Measurements from ENCODE around the gene CARTPT. TPM values are rescaled to one million over a fixed set of nuclear protein-coding genes. Genes with fewer than 3 reads are reported as not detected.

Gene CARTPT
- total and polyA plus RNA-seq, 2 donors from 2014 or later, result not detected

GRCh38 chr5:71743155-71743554 lies 24.1 kb downstream of the CARTPT start:
- DNase-seq (peak in 1 of 5 donors; percentile 42), FAIRE-seq (no peak)
- Histone ChIP-seq H3K36me3 (ENCODE audit: control insufficient read depth in 2 of 3, insufficient read depth in 3 of 3, low read length in 3 of 3) (no peaks in the 10 kb centered on the region), H3K9me3 (ENCODE audit: control insufficient read depth in 2 of 3, insufficient read depth in 1 of 3, low read length in 3 of 3) (no peaks in the 10 kb centered on the region), H3K4me3 (ENCODE audit: low read length in 3 of 3) (no peak overlapping the region), H3K27me3 (ENCODE audit: control insufficient read depth, insufficient read depth, low read length) (no peaks in the 10 kb centered on the region), H3K4me1 (ENCODE audit: control insufficient read depth in 2 of 3, insufficient read depth in 2 of 3, low read depth in 1 of 3, low read length in 3 of 3) (peaks cover 0 to 5% (median 5%) of the 10 kb centered on the region in 3 donors), H3K9ac (ENCODE audit: low read length in 3 of 3) (no peak overlapping the region), H3K27ac (ENCODE audit: low read depth in 2 of 2, low read length in 2 of 2) (no peak overlapping the region)
- intact Hi-C loops (cut with DNase I), result no loop called here
- no peak for TF ChIP-seq CTCF (IDR thresholded peaks at IDR 0.05; ENCODE audit: borderline replicate concordance, extremely low read depth, insufficient read depth)

- intact Hi-C loops (cut with DNase I), result no loop called here
- H3K9me3 ChIP-seq (ENCODE audit: control insufficient read depth in 2 of 3, insufficient read depth in 1 of 3, low read length in 3 of 3), result no peaks in the 10 kb centered on the region
- H3K27me3 ChIP-seq (ENCODE audit: control insufficient read depth, insufficient read depth, low read length), result no peaks in the 10 kb centered on the region
- no peak overlapping the region for H3K9ac ChIP-seq (ENCODE audit: low read length in 3 of 3)
- H3K36me3 ChIP-seq (ENCODE audit: control insufficient read depth in 2 of 3, insufficient read depth in 3 of 3, low read length in 3 of 3), result no peaks in the 10 kb centered on the region
- DNase-seq, result peak in 1 of 5 donors; percentile 15
- H3K4me3 ChIP-seq (ENCODE audit: low read length in 3 of 3), result no peak overlapping the region
- no peak for TF ChIP-seq CTCF (IDR thresholded peaks at IDR 0.05; ENCODE audit: borderline replicate concordance, extremely low read depth, insufficient read depth)
- peaks cover 0 to 10% (median 7%) of the 10 kb centered on the region in 3 donors for H3K4me1 ChIP-seq (ENCODE audit: control insufficient read depth in 2 of 3, insufficient read depth in 2 of 3, low read depth in 1 of 3, low read length in 3 of 3)
- FAIRE-seq, result no peak
- peak overlapping the region in 1 of 2 donors; percentile 11 for H3K27ac ChIP-seq (ENCODE audit: low read depth in 2 of 2, low read length in 2 of 2)
Measured at GRCh38 chr5:71744009-71744790, 25.1 kb downstream of the CARTPT start.

- Histone ChIP-seq H3K4me1 (ENCODE audit: control insufficient read depth in 2 of 3, insufficient read depth in 2 of 3, low read depth in 1 of 3, low read length in 3 of 3) (peaks cover 0 to 13% (median 7%) of the 10 kb centered on the region in 3 donors), H3K27ac (ENCODE audit: low read depth in 2 of 2, low read length in 2 of 2) (no peak overlapping the region), H3K4me3 (ENCODE audit: low read length in 3 of 3) (no peak overlapping the region), H3K9me3 (ENCODE audit: control insufficient read depth in 2 of 3, insufficient read depth in 1 of 3, low read length in 3 of 3) (no peaks in the 10 kb centered on the region), H3K27me3 (ENCODE audit: control insufficient read depth, insufficient read depth, low read length) (no peaks in the 10 kb centered on the region), H3K9ac (ENCODE audit: low read length in 3 of 3) (no peak overlapping the region), H3K36me3 (ENCODE audit: control insufficient read depth in 2 of 3, insufficient read depth in 3 of 3, low read length in 3 of 3) (no peaks in the 10 kb centered on the region)
- no peak for TF ChIP-seq CTCF (IDR thresholded peaks at IDR 0.05; ENCODE audit: borderline replicate concordance, extremely low read depth, insufficient read depth)
- intact Hi-C loops (cut with DNase I), result no loop called here
- no peak for DNase-seq
- FAIRE-seq, result no peak
Measured at GRCh38 chr5:71747182-71747581, 28.1 kb downstream of the CARTPT start.

Measured in kidney (tissue), 14 donors.